NOMO-1 (cell line): ENCODE results near the gene FGF1.

Experiments
- DNase-seq, 2 experiments: peaks; one replicate each; lab custom pipeline; 2025; ENCODE audit not compliant: unreplicated experiment in 2 of 2; lab: John Stamatoyannopoulos, UW

Gene FGF1

DNA sequence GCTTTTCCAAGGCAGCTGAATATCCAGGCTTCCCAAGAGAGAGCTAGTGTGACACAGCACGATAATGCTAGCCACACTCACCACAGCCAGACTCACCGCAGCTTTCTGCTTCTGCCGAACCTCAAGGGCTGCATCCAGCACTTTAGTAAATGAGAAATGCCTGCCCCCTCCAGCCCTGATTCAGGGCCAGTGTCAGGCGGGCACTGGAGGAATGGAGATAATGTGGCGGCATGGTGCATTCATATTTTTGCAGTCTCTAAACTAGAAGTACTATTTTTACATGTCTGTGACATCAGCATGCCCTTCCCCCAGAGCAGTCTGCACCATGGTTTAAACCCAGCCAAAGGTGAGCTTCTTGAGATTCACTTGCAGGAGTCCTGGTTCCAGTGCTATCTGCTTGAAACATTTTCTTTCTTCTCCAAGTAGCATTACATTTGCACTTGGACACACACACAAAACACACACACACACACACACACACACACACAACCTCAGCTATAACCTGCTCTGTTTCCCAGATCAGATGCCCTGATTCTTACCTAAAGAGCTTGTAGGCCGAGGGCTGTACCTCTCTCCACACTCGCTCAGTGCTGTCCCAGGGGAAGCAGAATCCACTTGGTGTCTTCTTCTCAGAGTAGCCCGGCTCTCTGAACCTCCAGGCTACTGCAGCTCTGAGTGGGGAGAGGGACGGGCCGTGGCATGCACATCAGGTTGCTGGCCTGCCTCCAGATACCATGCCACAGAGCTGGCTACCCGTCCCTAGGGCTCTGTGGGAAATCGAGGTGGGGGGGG, at the start of gene FGF1:
Gene FGF1 (minus strand): TSS at position 673 of the 792 bp plus-strand sequence. CDS start 71,963 bp downstream, outside the sequence.
- DNase-seq: no peak

DNA sequence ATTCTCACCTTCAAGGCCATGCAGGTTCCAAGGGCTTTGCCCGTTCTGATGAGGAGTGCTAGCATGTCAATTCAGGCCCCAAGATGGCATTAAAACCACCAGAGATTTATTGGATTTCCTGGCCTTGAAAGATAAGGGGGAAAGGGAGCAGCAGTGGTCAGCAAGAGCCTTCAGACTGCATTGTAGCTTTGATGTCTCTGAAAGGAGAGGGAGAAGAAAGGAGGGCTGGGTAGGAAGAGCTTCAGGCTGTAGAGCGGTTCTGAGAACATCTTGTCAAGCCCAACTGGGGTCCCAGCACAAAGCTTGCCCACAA, 41.8 kb upstream of the FGF1 start:
- no peak for DNase-seq

DNA sequence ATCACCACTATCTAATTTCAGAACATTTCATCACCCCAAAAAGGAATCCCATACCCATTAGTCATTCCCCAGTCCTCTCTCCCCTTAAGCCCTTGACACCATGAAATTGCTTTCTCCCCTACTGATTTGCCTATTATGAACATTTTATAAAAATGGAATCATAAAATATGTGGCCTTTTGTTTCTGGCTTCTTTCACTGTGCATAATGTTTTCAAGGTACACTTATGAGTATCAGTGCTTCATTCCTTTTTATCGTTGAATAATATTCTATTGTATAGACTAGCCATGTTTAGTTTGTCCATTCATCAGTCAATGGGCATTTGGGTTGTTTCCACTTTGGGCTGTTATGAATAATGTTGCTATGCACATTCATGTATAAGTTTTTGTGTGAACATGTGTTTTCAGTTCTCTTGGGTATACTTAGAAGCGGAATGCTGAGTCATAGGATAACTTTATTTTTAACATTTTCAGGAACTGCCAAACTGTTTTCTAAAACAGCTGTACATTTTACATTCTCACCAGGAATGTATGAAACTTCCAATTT, 40.4 kb upstream of the FGF1 start:
- DNase-seq: peak; percentile 61 to 83

DNA sequence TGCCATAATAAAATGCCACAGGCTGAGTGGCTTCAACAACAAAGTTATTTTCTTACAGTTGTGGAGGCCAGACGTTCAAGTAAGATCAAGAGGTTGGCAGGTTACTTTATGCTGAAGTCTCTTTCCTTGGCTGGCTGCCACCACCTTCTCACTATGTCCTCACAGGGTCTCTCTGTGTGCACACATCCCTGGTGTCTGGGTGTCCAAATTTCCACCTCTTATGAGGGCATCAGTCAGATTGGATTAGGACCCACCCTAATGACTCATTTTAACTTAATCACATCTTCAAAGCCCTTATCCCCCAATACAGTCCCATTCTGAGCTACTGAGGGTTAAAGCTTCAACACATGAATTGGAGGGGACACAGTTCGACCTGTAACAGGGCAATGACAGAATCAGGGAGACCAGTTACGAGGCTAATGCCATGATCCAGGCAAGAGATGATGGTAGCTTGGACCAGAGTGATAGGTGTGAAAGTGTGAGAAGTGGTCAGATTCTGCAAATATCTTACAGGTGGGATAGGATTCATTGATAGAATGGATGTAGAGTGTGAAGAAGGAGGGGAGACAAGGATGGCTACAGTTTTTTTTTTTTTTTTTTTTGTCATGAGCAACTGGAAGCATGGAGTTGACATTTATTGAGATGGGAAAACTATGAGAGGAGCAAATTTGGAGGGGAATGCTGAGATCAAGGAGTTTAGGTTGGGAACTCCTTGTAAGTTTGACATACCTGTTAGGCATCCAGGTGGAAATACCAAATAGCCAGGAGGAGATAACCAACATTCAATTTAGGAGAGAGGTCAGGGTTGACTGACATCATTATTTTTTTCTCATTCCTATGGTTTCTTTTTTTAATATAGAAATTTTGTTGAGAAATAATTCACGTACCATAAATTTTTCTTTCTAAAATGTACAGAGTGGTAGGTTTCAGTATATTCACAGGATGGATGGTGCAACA, 39.6 kb upstream of the FGF1 start:
- DNase-seq: no peak

DNA sequence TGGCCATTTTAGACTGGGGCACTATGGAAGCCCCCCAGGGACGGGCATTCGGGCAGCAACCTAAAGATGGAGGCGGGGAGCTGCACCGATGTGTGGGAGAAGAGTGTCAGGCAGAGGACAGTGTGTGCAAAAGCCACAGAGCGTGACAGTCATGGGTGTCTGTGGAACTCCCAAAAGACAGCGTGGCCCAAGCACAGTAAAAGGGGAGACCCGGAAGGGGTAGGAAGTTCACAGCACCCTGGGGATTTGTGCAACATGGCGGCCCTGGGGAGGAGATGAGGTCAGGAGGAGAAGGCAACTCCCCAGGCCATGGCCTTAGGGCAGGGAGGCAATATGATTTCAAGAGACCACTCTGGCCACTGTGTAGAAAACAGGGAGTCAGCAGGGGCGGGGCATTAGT, 38.9 kb upstream of the FGF1 start:
- DNase-seq: no peak

DNA sequence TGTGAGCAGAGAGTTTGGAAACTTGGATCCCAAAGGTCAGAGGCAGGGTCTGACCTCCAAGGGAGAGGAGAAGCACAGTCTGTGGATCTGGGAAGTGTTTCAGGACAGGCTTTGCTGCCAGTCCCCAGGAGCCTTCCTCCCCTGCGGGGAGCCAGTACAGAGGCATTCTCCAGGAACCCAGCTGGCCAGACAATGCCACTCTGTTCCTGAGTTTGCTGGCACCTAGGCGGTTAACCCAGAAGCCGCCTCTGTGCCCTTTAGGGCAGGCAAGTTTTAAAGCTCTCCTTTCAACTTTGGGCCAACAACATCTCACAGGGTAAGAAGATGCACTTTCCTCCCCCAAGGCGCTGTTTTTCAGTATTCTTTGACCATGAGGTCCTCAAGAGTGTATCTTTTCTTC, 37.0 kb upstream of the FGF1 start:
- no peak for DNase-seq

DNA sequence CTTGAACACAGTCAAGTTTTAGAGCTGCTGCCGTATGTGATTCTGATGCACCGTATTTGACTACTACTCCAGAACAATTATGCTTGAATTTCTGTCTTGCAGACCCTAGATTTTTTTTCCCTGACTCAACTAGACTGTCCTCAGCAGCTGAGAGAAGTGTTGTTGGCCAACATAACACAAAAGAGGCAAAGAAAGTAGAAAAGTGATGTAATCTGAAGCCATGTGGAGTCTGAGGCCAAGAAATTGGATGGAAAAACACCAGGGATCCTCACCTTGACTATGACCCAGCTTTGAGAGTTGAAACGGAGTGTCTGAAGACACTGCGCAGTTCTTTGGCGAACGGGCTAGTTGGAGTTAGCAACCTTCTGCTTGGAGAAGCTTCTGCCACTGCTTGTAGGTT, 36.3 kb upstream of the FGF1 start:
- DNase-seq: no peak

DNA sequence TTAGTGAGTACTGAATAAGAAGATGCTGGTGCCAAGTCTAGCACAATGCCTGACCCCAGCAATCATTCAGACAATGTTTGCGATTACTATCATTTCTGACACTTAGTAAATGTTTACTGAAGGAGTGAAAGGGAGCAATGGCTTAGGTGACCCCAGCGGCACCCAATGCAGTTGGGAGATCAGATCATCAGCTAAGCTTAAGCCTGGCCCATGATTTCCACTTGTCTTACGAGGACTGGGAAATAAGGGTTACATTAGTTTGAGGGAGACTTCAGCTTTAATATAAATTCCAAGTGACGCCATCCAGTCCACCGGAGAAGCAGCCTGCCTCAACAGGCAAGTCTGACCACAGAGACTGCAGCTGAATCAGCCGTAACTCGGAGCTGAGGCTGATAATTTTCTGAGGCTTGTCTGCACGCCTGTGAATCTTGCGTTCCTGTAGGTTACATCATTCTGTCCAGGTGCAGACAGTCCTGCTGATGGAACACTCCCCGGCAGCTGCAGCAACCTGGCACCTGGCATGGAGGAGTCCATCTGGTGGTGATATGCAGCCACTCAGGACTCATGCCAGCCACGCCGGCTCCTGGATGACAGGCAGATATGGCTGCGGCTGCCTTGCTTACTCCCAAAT, 34.9 kb upstream of the FGF1 start:
- no peak for DNase-seq

DNA sequence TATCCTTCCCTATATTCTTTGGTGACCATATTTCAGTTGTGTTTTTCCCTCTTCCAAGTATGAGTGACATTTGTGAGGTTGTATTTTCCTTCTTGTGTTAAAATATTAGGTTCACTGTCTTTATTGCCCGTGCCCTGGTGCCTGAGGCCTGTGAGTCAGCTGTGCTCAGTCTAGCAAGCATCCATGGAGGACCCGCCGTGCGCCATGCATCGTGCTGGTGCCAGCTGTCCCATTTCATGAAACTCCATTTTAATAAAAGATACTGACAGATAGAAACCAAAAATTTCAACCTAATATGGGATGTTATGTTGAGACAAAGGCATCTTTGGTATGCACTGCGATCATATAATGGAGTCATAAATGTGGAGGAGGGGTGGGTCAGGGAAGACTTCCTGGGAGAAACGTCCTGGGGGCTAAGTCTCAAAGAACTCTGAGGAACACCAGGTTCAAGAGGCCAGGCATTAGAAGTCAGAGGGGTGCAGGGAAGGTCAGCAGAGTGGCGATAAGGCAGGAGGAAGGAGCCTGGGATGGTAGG, 34.0 kb upstream of the FGF1 start:
- no peak for DNase-seq

DNA sequence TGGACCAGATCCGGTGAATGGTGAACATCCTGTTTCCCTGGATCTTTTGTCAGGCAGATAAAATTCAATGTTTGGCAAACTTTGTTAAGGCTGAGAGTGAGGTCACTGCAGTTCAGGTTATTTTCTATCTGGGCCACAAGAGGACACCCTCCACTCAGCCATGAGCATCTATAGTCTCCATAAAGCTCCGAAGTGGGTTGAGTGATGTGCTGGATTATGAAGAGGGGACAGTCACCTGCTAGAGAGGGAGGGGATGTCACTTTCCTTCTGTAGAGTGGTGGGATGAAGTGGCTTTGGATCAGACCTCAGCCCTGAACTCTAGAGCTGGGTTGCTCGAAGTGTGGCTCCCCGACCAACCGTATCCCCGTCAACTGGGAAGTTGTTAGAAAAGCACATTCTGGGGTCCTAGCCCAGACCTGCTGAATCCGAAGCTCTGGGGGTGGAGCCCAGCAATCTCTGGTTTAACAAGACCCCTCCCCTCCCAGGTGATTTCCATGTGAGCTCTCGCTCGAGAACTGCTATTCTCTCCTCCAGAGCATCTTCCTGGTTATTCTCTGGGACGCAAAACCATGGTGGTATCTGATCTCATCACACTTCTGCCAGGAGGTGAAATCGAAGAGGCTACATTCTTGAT, 31.8 kb upstream of the FGF1 start:
- peak; percentile 35 to 54 for DNase-seq

DNA sequence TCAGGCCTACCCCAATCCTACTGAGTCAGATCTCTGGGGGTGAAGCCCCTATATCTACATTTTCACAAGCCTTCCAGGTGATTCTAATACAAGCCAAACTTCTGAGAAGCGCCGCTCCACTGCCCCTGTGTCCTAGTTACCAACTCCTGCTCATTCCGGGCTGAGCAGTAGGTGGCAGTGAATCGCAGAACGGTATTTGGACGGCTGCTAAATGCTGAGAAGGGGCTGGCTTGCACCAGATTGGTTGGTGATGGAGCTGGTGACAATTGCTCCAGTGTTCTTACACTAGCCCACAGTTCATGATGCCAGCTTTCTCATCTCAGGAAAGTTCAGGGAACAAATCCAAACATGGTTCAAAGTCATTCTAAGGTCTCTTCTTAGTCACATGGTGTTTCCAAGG, 31.1 kb upstream of the FGF1 start:
- peak; percentile 17 to 52 for DNase-seq

DNA sequence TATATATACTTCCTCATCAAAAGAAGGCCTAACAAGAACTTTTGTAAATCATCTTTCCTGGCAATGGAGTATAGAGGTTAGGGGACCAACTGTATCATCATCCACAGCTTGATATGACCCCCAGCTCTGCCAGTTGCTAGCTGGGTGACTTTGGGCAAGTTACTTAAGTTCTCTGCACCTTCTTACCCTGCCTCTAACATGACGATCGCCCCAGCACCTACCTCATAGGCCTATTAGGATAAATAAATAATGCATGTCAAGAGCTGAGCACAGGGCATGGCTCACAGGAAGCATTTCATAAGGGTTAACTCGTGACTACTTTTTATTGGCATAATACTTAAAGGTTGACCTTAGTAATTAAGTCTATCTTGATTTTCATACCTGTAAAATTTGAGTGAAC, 29.4 kb upstream of the FGF1 start:
- DNase-seq: no peak

DNA sequence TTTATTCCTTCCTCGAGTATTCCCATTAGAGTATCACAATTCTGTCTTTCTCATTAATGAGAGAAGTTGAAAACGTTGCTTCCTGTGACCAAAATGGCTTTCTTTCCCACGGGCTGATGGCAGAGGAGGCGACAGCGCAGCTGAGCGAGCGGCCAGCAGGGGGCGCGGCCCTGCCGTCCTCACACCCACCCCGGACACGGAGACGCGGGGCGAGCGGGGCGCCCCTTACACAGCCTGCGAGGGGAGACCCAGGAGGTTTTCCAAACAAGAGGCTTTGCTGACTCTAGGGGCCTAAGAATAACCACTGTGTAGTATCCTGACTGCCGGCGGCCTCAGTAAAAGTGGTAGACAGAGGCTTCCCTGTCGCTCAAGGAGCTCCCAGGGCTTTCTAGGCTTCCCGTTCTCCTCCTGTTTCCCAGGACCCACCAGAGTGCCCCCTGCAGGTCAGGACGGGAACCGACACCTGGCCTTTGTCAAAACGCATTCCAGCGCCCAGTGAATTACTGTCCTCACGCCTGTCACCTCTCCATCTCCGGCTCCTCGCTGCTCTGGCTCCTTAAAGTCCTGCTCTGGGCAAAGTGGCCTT, 27.3 kb upstream of the FGF1 start:
- DNase-seq: peak; percentile 90 to 92

DNA sequence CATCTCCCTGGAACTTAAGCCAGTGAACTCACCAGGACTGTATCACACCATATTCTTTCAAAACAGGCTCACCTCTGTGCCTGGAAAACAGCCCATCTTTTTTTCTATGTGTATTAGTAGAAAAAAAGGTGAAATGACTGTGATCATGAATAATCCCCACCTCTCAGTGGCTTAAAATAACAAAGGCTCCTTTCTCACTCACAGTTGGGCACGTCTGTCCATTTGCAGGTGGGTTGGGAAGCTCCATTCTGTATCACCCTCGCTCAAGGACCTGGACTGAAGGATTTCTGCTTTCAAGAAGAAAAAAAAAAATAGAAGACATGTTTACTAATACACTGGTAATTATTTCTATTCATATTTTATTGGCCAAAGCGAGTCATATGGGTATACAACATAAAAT, 17.3 kb upstream of the FGF1 start:
- no peak for DNase-seq

DNA sequence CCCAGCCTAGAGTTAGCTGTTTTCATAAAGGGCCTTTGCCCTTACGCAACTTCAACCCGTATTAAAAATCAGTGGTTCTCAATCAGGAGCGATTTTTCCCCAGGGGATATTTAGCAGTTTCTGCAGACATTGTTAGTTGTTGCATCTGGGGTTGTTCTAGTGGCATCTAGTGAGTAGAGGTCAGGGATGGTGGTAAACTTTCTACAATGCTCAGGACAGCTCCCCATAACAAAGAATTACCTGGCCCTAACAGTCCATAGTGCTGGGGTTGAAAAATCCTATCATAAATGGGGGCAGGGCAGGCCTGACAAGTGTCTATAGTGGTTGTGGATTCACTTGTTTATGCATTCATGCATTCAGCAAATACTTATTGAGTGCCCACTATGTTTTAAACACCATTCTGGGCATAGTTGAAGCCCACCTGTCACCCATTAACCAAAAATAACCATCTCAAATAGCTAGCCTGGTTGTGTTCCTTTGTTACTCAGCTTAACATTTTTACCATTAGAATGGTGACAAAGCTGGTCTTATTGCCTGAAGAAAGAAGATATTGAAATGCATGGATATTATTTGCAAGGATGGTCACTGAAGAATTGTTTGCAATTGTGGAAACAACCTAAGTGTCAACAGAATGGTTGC, 15.9 kb upstream of the FGF1 start:
- no peak for DNase-seq

DNA sequence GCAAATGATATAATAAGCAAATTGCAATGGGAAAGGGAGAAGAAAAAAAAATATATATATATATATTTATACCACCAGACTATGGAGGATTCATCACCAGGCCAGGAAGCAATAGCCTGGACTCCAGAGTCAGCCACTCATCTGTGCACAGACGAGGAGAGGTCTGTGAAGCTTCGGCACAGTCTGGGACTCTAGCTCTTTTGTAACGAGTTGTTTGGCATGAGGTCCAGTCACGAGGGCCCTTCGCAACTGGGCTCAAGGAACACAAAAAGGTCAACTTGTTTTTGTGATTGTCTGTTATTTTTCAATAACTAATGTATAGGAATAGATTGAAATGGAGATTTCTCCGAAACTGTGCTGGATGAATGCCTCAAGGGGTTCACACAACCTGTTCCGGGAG, 14.7 kb upstream of the FGF1 start:
- no peak for DNase-seq

DNA sequence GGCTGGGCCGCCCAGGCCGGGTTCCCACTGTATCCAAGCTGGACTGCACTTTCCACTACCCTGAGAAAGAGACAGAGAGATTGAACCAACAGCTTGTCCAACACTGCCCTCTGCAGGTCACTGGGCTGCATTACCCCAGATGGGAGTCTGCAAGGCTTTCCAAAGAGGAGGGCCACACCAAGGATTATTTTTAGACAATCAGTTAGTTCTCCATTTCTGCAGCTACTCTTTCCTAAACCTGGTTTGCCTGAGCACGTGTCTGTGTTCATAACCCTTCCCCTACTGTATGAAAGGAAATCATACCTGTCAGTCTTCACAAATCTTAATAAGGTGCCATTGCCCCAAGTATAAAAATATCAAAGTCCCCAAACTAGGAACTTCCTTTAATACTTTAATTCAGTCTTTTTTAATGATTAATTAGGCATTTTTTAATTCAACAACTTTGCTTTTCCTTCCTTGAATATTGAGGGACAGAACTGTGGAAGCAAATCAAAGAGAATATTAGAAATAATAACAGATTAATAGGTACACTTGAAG, 13.4 kb upstream of the FGF1 start:
- DNase-seq: peak; percentile 80 to 86

DNA sequence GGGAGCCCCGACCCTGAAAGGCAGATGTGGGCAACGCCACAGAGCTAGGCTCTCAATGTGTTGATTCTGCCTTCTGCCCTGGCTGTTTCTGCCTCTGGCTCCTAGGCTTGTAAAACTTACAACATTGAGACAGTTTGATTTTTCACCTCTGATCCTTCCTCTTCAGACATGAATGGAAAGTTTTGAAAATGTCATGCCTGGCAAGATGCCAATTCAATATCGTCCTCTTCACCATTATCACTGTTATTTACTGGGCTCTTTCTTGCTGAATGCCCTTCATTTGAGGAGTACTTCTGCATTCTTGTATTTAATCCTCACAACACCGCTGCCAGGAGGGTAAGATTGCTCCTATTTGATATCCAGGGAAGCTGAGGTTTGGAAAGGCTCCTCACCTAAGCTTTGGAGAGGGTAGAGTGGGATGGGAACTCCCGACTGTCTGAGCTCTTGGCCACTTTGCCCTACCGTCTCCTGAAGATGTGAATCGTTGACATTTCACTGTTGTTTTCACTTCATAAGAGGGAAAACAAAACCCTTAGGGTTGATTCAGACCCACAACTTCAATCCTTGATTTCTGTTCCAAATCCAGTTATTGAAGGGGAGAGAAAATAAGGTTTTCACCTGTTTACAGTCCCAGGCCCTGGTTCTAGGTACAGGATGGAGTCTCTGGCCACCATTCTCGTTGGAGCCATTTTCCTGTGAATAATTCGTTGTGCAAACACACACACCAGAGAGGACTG, 12.7 kb upstream of the FGF1 start:
- DNase-seq: no peak
